ENCODE data around the gene SLC16A2.

Gene SLC16A2

GRCh38 chrX:74426615-74427014, 5.3 kb downstream of the SLC16A2 start:
- Histone ChIP-seq H3K4me3 (ENCODE audit: low read depth, low read length) (no peak overlapping the region), H3K4me1 (ENCODE audit: control insufficient read depth, insufficient read depth, low read length) (0 out of 2 replicates have a peak, but pooled peaks cover 3% of the 10 kb centered on the region), H3K36me3 (ENCODE audit: control insufficient read depth in 2 of 2, insufficient read depth in 1 of 2, low read length in 2 of 2) (no peaks in the 10 kb centered on the region), H3K27ac (ENCODE audit: extremely low read depth, low read depth, low read length) (no peak overlapping the region), H3K9me3 (ENCODE audit: control insufficient read depth, insufficient read depth, low read depth, low read length) (no peaks in the 10 kb centered on the region)
- no peak for TF ChIP-seq ATF2 (tag by site-specific recombination; IDR thresholded peaks at IDR 0.05; ENCODE audit: low read depth)
- no peak for TF ChIP-seq RBAK (tag by site-specific recombination; IDR thresholded peaks at IDR 0.05)
- TF ChIP-seq ZBTB8A (tag by site-specific recombination; IDR thresholded peaks at IDR 0.05): no peak
- TF ChIP-seq ZNF2 (tag by site-specific recombination; IDR thresholded peaks at IDR 0.05): no peak
- TF ChIP-seq SP2 (tag by site-specific recombination; IDR thresholded peaks at IDR 0.05): no peak
- TF ChIP-seq ZNF830 (tag by site-specific recombination; IDR thresholded peaks at IDR 0.05; ENCODE audit: low read depth): no peak
- TF ChIP-seq ZNF843 (tag by site-specific recombination; IDR thresholded peaks at IDR 0.05): no peak
- TF ChIP-seq SCRT1 (tag by site-specific recombination; IDR thresholded peaks at IDR 0.05; ENCODE audit: borderline replicate concordance): no peak
- no peak for TF ChIP-seq ZSCAN23 (tag by site-specific recombination; IDR thresholded peaks at IDR 0.05)
- TF ChIP-seq HIC1 (tag by site-specific recombination; IDR thresholded peaks at IDR 0.05): no peak
- TF ChIP-seq ZSCAN5A (tag by site-specific recombination; IDR thresholded peaks at IDR 0.05): no peak
- TF ChIP-seq ZNF248 (tag by site-specific recombination; IDR thresholded peaks at IDR 0.05): no peak
- no peak for TF ChIP-seq KLF10 (tag by site-specific recombination; IDR thresholded peaks at IDR 0.05)
- TF ChIP-seq GLIS2 (tag by site-specific recombination; IDR thresholded peaks at IDR 0.05): no peak
- no peak for TF ChIP-seq ZNF341 (tag by site-specific recombination; IDR thresholded peaks at IDR 0.05; ENCODE audit: low read depth)
- TF ChIP-seq MYNN (tag by site-specific recombination; IDR thresholded peaks at IDR 0.05; ENCODE audit: borderline replicate concordance): no peak
- ChIA-PET CTCF (no interaction called here), POLR2A (no interaction called here)

- Histone ChIP-seq H3K4me1 (ENCODE audit: control insufficient read depth, insufficient read depth, low read length) (no peaks in the 10 kb centered on the region), H3K36me3 (ENCODE audit: control insufficient read depth in 2 of 2, insufficient read depth in 1 of 2, low read length in 2 of 2) (no peaks in the 10 kb centered on the region), H3K27ac (ENCODE audit: extremely low read depth, low read depth, low read length) (no peak overlapping the region), H3K9me3 (ENCODE audit: control insufficient read depth, insufficient read depth, low read depth, low read length) (no peaks in the 10 kb centered on the region), H3K4me3 (ENCODE audit: low read depth, low read length) (no peak overlapping the region)
- CTCF ChIA-PET: interaction anchor here (0.9 to 1.1 kb wide), 2 partner anchors 48 to 118 kb away, joined by 3 read pairs; no protein-coding TSS in a partner anchor
- POLR2A ChIA-PET: interaction anchor here (1.0 kb wide), 1 partner anchor 11 kb away, joined by 3 read pairs; the partner anchor contains the start of gene SLC16A2
- TF ChIP-seq ZIC2 (tag by site-specific recombination; IDR thresholded peaks at IDR 0.05): 0 out of 2 replicates have a peak, but pooled peaks have one; percentile 17
- TF ChIP-seq ZNF521 (tag by site-specific recombination; IDR thresholded peaks at IDR 0.05): no peak
Measured at GRCh38 chrX:74431797-74432196, 10.5 kb downstream of the SLC16A2 start.

GRCh38 chrX:74434336-74434735, 13.0 kb downstream of the SLC16A2 start:
- Histone ChIP-seq H3K4me3 (ENCODE audit: low read depth, low read length) (no peak overlapping the region), H3K9me3 (ENCODE audit: control insufficient read depth, insufficient read depth, low read depth, low read length) (no peaks in the 10 kb centered on the region), H3K27ac (ENCODE audit: extremely low read depth, low read depth, low read length) (no peak overlapping the region), H3K36me3 (ENCODE audit: control insufficient read depth in 2 of 2, insufficient read depth in 1 of 2, low read length in 2 of 2) (no peaks in the 10 kb centered on the region), H3K4me1 (ENCODE audit: control insufficient read depth, insufficient read depth, low read length) (no peaks in the 10 kb centered on the region)
- POLR2A ChIA-PET: interaction anchor here (1.0 kb wide), 1 partner anchor 152 kb away, joined by 3 read pairs; no protein-coding TSS in a partner anchor
- CTCF ChIA-PET: no interaction called here
- 0 out of 2 replicates have a peak, but pooled peaks have one; percentile 16 for TF ChIP-seq ZNF398 (tag by site-specific recombination; IDR thresholded peaks at IDR 0.05)
- no peak for TF ChIP-seq ZNF354C (tag by site-specific recombination; IDR thresholded peaks at IDR 0.05; ENCODE audit: borderline replicate concordance, low read depth)
- 0 out of 2 replicates have a peak, but pooled peaks have one; percentile 13 for TF ChIP-seq FEZF1 (tag by site-specific recombination; IDR thresholded peaks at IDR 0.05)

Data from HEK293 (cell line).